GM19395 (cell line): Measurements from ENCODE around the gene TMEM238.

Source experiments
- ATAC-seq: cut with Tn5 transposase; IDR thresholded peaks from one replicate; pipeline ENCODE4 v1.9.1; 2021; ENCODE audit warnings: mild to moderate bottlenecking, moderate library complexity; ENCODE audit not compliant: unreplicated experiment

The TMEM238 gene

GRCh38 chr19:55360902-55361301, 23.2 kb downstream of the TMEM238 start:
- no peak for ATAC-seq

- ATAC-seq, result no peak
Observed at GRCh38 chr19:55358943-55359908, 24.9 kb downstream of the TMEM238 start.

- ATAC-seq, result no peak
Observed at GRCh38 chr19:55358493-55358892, 25.6 kb downstream of the TMEM238 start.

- no peak for ATAC-seq
Observed at GRCh38 chr19:55355213-55355821, 28.8 kb downstream of the TMEM238 start.

- ATAC-seq, result no peak
Observed at GRCh38 chr19:55354698-55355212, 29.3 kb downstream of the TMEM238 start, which contains the start of gene COX6B2. Gene COX6B2, minus strand, starts transcription at chr19:55354719. Its CDS starts 198 bp downstream, at chr19:55354521.

- no peak for ATAC-seq
Observed at GRCh38 chr19:55353803-55354697, 30.0 kb downstream of the TMEM238 start.

GRCh38 chr19:55353356-55353802, 30.7 kb downstream of the TMEM238 start:
- ATAC-seq, result no peak

GRCh38 chr19:55352549-55353145, 31.4 kb downstream of the TMEM238 start:
- no peak for ATAC-seq

- ATAC-seq, result no peak
Observed at GRCh38 chr19:55352040-55352439, 32.1 kb downstream of the TMEM238 start.

GRCh38 chr19:55350620-55351315, 33.3 kb downstream of the TMEM238 start:
- no peak for ATAC-seq

- no peak for ATAC-seq
Observed at GRCh38 chr19:55348317-55349034, 35.6 kb downstream of the TMEM238 start.

GRCh38 chr19:55347442-55348009, 36.6 kb downstream of the TMEM238 start:
- no peak for ATAC-seq

- ATAC-seq, result no peak
Observed at GRCh38 chr19:55346725-55347441, 37.2 kb downstream of the TMEM238 start.

- ATAC-seq, result no peak
Observed at GRCh38 chr19:55345818-55346724, 38.0 kb downstream of the TMEM238 start.

- ATAC-seq, result no peak
Observed at GRCh38 chr19:55345101-55345817, 38.8 kb downstream of the TMEM238 start.

- ATAC-seq, result no peak
Observed at GRCh38 chr19:55344444-55344843, 39.6 kb downstream of the TMEM238 start.
